ENCODE results near the gene NAV2.
A peak's percentile ranks its signal among the peaks of the same experiment; 100 is the strongest.

Gene NAV2, protein sequence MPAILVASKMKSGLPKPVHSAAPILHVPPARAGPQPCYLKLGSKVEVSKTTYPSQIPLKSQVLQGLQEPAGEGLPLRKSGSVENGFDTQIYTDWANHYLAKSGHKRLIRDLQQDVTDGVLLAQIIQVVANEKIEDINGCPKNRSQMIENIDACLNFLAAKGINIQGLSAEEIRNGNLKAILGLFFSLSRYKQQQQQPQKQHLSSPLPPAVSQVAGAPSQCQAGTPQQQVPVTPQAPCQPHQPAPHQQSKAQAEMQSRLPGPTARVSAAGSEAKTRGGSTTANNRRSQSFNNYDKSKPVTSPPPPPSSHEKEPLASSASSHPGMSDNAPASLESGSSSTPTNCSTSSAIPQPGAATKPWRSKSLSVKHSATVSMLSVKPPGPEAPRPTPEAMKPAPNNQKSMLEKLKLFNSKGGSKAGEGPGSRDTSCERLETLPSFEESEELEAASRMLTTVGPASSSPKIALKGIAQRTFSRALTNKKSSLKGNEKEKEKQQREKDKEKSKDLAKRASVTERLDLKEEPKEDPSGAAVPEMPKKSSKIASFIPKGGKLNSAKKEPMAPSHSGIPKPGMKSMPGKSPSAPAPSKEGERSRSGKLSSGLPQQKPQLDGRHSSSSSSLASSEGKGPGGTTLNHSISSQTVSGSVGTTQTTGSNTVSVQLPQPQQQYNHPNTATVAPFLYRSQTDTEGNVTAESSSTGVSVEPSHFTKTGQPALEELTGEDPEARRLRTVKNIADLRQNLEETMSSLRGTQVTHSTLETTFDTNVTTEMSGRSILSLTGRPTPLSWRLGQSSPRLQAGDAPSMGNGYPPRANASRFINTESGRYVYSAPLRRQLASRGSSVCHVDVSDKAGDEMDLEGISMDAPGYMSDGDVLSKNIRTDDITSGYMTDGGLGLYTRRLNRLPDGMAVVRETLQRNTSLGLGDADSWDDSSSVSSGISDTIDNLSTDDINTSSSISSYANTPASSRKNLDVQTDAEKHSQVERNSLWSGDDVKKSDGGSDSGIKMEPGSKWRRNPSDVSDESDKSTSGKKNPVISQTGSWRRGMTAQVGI (N-terminal part only)

DNA sequence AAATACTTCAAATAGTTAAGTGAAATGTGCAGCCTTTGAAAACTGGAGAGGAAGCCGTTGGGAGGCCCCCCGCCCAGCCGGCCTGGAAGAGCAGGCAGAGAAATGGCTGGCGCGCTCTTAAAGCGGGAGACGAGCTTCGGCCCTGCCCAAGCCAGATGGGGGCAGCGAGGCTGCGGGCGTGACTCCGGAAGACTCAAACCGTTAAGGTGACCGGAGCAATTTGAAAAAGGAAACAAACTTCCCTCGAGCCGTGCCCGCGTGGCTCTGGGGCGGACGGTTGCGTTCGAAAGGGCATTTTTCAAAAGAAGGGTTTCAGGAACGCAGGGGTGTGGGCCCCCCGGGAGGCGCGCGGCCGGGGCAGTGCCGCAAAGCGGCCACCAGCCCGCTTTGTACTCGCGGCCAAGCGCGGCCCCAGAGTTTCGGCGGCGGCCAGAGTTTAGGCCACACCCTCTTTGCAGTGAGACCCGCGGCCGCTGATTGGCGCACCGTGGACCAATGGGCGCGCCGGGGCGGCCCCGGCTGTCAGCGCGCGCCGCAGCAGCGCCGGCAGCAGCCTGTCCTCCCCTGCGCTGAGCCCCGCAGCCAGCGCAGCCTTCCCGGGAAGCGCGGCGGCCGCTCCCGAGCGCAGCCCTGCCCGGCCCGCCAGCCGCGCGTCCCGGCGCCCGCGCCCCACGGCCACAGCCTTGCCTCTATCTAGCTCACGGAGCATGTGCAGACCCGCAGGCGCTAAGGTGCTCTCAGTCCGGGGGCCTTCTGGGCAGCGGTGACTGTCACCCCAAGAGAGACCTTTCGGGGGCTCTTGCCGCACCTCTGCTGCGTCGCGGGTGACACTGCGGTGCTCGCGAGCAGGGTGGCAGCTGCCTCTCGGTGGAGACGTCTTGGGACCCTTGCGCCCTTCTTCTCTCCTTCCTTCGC lies at the start of gene NAV2:
TSS of gene NAV2 (plus strand) at position 557 of the 915 bp plus-strand sequence. CDS start 859 bp downstream, outside the sequence.
- DNase-seq: peak; percentile 69 to 78

DNA sequence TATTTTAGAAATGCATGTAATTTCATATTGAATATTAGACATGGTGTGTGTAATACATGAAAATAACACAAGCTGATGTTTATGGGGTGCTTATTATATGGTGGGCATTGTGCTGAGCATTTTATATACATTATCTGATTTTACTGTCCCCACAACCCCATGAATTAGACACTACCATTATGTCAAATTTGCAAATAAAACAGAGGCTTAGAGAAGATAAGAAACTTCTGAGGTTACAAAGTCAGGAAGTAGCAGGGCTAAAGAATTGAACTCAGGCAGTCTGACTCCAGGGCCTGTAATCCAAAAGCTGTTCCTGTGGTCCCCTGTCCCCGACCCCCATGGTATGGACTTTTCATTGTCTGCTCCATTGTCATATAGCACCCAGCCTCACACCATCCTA lies 49.4 kb upstream of the NAV2 start:
- DNase-seq: no peak

DNA sequence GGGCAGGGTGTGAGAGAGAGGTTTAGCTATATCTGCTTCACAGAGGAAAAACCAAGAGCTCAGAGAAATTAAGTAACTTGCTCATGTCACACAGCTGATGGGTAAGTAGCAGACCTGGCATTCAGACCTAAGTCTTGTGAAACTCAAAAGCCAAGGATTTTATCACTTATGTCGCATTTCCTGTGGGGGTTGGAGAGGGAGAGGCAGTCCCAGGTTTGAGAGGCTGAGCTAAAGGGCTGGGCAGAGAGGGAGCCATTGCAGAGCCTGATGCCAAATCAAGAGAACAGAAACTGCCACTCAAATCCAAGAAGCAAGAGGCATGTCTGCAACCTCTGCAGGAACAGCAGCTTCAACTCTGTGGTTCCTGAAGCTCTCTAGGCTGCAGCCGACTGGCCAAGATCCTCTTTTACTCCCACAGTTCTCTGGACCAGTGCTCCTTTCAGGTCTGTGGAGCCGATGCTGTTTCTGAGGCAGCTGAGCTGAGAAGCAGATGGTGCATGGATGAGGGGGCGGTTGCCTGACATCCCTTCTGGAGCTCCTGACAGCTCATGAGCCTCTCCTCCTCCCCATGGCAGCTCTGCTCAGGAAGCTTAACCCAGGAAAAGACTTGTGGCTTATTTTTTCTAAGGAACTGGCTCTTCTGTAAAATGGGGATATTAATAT lies 47.6 kb upstream of the NAV2 start:
- DNase-seq: no peak

DNA sequence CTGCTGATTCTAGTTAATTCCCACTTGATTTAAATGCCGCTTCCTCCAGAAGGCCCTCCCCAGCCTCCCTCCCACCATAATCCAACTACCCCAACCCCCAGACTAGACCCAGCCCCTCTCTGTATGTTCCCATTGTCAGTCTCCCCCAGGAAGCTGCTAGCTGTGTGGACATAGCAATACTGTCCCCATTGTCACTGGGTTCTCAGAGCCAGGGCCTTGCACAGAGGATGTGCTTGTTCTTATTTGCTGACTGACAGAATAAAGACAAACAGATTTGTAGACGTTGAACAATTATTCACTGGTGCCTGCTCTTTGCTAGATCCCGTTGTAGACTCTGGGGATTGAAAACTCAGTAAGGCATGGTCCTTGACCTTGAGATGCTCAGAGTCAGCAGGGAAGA lies 45.7 kb upstream of the NAV2 start:
- DNase-seq: no peak

DNA sequence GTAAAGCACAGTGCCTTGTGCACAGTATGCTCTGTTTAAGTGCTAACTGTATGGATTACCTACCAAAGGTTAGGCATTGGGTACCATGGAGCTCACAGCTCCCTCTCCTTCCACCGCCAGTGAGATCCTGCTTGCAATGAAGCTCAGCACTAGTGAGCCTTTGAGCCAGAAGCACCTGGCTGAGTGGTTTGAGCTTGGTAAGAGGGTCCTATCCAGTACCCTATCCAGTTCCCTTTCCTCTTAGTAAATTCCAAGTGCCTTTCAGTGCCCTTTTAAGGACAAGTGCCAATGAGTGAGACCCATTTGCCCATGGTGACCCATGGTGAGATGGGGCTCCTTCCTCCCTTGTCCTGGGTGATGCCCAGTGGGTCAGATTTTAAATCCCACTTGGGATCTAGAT lies 43.1 kb upstream of the NAV2 start:
- DNase-seq: no peak

DNA sequence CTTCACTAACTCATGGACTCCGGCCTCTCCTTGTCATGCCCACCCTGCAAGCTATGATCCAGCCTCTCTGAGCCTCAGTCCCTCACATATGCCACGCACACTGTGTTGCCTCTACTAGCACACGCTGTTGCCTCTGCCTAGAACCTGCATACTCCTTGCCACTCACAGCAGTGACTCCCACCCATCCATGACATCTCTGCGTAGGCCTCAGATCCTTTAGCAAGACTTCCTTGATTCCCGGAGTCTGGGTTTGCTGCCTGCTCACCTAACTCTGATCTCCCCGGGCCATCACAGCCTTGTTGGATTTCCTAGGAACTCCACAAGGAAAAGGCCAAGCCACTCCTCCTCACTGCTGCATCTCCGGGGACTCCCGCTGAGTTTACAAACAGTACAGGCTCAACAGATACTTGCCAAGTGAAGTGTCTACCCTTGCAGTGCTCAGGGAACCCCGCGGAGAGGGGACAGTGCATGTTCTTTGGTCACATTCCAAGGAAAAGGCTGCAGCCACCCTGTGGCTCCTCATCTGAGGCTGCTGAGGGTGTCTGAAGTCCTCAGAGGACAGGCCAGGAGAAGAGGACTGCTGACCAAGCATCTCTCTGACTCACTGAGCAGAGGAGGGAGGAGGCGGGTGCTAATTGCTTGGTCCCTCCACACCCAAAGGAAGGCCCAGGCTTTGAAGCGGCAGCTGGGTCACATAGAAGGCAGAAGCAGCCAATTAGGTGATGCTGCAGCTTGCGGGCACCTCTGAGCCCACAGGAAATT lies 42.4 kb upstream of the NAV2 start:
- no peak for DNase-seq

DNA sequence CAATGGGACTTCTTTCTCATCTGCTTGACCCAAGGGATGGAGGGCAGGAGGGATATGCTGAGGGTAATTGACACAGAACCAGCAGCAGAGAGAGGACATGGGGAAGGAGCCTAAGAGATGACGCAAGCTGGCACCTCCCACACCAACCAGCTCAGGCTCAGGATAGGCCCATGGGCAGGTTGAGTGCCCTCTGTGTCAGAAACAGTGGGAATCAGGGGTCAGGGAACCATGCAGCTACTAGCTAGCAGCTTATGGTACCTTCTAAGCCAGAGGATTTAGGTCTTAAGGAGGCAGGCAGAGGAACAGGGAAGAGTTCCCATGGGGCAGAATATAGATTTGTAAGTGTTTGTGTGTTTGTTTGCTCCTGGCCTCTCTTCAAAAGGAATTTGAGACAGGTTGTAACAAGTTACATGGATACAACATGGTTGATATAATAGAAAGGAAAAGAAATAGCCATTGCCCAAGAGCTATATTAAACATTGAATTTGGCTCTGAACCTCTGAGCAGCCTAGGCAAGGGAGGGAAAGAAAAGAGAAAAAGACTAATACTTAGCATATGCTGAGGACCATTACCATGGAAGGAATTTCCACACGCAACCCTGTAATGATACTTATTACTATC lies 39.9 kb upstream of the NAV2 start:
- DNase-seq: no peak

DNA sequence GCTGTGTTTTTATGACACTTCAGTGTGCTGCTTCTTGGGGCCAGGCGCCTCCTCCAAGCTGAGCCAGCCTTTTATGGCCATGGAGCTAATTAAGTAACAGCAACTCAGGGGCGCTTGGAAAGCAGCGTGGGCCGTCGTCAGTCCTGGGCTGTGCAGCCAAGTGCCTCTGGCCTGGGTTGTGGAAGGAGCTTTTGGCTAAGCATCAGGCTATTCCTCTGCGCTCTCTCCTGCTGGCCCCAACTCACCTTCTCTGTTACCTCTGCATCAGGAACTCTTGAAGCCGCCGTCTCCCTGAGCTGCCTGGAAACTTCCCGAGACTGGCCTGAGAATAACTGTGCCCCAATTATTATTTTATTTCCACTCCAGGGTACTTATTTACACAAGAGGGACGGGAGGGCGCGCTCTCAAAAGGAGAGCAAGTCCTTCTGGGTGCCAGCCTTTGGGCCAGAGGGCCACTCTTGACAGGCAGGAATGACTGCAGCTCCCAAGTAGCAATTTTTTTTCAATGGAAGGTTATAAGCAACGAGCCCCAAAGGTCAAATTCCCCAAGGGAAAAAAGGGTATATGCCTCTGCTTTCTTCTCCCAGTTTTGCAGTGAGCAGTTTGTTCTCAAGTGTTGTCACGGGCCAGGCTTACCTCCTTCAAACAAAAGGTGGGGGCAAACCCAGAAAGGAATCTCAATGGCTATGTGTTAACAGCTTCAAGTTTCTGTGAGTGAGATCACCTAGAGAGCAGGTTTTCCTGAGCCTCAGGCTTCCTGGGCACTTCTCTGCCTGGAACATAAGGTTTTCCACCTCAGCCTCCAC lies 38.5 kb upstream of the NAV2 start:
- DNase-seq: no peak

DNA sequence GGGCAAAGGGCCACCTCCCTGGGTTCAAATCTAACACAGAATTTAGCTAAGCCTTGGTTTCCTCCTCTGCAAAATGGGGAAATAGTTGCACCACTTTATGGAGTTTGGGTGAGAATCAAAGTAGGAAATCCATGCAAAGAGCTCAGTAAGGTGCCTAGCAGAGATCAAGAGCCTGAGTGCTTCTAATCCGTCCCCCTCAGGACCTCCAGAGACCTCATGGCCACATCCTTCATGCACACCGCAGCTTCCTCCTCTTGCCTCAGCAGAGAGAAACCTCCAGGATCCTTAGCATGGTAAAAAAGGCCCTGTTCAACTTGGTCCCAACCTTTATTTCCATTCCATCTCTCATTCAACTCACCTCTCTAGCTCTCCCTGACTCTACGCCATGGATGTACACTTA lies 37.8 kb upstream of the NAV2 start:
- DNase-seq: no peak

DNA sequence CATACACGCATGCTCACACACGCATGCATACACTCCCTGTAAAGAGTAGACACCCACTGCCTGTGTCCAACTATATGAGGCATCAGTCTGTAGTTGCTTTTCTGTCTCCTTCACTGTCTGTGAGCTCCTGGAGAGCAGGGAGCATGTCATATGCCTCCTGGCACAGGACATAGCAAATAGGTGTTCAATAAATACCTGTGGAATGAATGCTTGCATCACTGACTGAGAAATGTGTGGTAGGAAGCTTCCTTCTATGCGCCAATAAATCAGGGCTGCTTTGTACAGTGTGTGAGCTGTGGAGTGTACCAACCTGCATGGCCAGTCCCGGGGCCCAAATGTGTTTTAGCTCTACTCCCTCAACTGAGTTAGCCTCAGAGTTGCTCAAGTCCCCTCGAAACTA lies 37.2 kb upstream of the NAV2 start:
- no peak for DNase-seq

DNA sequence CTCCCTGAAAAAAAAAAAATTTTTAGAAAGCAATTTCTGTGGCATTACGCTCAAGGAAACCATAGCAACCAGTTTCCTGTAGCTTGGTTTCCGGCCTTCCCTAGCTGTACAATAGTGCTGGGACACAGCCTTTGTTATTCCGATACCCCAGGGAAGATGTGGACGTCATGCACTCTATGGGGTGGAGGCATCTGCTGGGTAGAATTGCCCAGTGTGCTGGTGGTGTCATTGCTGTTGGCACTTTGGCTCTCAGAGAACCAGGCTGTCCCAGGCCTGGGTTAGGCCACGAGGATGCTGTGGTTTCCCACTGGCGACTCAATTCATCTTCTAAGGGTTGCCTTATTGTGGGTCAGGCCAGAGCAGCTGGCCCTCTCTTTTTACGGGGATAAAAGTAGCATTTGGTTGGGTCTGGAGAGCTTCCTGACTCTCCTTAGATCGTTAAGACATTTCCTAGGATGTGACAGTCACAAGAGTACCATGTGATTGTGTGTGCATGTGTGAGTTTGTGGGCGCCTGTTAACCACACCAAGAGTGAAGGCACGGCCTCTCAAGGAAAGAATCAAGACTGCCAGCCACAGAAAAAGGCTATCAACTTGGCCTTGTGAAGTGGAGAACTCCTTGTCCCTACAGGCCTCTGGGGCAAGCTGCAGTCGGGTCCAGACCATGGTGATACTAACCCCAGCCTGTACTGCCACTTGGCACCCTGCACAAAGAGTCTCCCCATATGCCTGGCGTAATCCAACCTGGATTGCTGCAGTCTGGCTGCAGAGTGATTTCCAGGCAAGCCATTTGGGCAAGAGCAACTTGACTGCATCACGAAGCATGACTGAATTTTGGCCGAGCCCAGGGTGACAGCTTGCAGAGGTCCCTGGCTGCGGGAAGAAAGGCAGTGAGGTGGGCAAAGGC lies 35.9 kb upstream of the NAV2 start:
- no peak for DNase-seq

DNA sequence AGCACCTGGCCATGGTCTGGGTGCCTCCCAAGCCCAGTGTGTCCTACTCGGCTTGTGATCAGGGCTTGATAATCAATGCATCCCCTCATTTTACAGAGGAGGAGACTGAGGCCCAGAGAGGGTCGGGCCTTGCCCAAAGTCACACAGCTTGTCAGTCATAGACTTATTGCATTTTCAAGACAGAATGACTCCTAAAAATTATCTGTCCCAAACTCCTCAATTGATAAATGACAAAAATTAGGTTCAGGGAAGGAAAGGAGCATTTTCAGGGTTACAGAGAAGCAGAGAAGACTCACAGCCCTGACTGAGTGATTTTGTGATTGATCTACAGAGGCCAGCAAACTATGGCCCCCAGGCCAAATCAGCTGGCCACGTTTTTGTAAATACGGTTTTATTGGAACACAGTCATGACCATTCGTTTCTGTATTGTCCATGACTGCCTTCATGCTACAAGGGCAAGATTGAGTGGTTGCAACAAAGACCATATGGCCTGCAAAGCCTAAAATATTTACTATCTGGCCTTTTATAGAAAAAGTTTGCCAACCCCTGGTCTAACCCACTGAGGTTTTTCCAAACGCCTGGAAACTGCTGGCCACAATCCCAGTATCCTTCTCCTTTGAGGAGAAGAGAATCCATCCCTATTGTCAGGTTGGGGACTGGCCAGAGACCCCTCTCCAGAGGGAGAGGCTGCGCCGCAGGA lies 35.1 kb upstream of the NAV2 start:
- no peak for DNase-seq

DNA sequence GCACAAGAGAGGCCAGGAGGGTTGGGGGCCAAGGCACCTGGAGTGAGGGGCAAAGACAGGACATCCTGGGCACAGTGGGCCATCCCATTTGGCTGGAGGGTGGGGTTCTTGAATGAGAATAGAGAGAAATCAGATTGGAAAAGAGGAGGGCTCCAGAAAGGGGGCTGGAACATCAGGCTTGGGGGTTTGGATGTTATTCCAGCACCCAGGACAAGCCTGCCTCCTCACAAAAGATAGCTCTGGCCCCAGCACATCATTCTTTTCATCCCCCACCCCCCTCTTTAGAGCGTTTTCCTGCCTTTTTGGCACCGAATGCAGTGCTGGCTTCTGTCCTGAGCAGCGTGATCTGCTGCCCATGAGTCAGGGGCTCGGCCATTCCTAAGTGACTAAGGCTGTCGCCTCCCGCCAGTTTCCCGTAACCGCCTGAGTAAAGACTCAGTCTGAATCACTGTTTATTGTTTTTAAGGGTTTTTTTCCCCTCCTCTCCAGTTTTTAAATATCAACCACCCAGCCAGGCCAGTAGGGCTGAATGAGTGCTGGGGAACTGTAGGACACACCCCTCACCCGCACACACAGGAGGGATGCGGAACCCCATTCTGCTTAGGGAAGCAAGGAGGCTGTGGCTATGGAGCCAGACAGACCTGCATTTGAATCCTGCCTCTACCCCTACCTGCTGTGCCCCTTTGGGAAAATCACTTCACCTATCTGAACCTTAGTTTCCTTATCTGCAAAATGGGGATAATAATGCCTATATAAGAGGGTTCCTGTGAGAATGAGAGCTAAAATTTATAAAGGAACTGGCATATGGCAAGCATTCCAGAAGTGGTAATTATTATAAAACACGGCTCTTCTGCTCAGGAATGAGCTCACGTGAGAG lies 32.4 kb upstream of the NAV2 start:
- no peak for DNase-seq

DNA sequence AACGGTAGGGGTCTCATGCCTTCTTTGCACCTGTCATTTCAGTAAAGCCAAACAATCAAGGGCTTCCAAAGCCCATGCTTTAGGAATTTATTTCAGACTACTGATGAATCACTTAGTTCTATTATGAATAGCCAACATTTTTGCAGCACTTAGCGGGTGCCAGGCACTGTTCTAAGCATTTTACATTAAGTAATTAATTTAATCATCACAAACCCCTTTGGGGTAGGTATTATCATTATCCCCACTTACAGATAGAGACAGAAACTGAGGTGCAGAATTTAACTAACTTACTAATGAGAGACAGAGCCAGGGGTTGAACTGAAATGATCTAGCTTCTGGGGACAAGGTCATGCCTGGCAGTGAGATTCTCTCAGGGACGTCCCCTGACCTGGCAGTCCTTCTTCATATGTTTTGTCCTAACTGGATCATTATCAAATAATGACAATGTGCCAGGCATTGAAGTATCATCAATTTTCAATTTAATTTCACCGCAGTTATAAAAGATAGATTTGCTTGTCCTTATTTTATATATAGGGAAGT lies 31.7 kb upstream of the NAV2 start:
- no peak for DNase-seq

DNA sequence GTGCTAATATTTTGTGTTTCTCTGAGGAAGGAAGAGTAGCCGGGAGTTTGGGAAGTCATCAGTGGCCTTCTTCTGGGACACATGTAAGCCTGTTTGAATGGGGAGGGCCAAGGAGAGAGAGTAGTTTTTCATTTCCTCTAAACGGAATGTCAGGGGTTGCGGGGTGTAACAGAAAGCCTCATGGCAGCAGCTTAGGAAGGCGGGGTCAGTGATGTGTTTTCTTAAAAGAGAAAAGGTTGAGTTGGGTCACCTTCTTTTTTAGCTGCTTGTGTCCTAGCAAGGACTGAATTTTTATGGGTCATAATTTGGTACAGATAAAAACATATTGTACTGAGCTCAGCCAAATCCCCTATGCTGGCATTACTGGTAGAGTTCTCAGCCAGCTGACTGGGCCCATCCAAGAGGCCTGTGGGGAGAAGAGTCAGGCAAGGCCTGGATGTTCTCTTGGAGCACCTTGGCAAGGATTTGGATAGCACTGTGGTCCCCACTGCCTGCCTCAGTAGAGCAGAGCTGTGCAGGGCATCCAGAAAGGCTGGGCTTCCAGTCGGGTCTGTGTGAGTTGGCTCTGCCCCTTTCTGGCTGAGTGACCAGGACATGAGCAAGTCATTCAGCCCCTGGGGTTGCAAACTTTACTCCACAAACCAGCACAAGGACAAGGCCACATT lies 29.4 kb upstream of the NAV2 start:
- no peak for DNase-seq

DNA sequence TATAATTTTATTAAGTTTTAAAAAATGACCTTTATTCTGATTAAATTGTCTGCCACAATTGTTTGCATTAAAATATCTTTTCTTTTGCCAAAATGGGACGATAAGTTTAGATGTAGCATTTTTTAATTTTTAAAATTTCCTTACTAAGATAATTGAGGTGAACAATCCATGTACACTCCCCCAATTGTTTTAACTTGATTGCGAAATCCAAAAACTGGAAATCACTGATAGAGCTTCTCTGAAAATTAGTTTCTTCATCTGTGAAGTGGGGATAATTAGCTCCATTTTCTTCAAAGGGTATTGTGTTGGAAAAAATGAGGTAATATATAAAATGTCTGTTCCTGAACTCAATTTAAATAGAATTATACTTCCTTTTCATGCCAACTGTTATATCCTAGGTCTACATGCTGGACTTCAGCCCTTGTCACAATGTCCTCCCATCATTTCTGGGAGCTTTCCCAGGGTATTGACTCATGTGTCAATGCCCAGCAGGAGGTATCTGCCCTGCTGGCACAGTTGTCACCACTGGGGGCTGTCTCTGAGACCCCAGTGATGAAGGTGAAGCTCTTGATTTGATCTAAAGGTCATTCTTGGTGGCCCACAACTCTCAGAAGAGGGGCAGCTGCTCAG lies 28.7 kb upstream of the NAV2 start:
- no peak for DNase-seq
